ENCODE data around the gene RAVER2. TPM values are rescaled to one million over a fixed set of nuclear protein-coding genes. Genes with fewer than 3 reads are reported as not detected.

Gene RAVER2
- total RNA-seq, 1 experiment from 2014 or later: 12.4 TPM

DNA sequence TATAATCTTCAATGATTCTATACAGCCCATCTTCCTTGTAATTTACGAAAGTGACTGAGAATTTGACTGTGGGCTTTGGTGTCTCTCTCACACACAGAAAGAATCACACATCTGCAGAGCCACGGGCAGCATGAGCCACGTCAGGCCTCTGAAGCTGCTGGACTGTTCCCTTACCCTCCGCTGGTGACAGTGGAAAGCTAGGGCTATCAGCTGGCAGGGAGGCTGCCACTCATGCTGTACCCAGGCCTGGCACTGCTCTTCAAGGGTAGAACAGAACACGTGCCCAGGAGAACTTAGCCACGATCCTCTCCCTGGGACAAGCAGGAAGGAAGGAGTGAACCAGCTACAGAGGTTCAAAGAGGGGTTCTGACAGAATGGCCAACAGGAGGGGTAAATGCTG is 130.7 kb downstream of the RAVER2 start:
- Histone ChIP-seq H3K4me3 (no peak overlapping the region), H2AFZ (no peak overlapping the region), H4K20me1 (ENCODE audit: insufficient read depth) (no peaks in the 10 kb centered on the region; the same call in 1 of the 2 replicates), H3K27me3 (ENCODE audit: insufficient read depth, low read depth) (no peaks in the 10 kb centered on the region), H3K27ac (no peak overlapping the region), H3K9me2 (ENCODE audit: insufficient read depth) (no peaks in the 10 kb centered on the region), H3K4me1 (replicated peaks; ENCODE audit: insufficient read depth) (no peaks in the 10 kb centered on the region), H3F3A (ENCODE audit: insufficient read depth, low read depth) (no peaks in the 10 kb centered on the region), H3K79me2 (ENCODE audit: low read depth) (no peaks in the 10 kb centered on the region), H3K36me3 (ENCODE audit: low read depth) (0 out of 2 replicates have a peak, but pooled peaks cover 4% of the 10 kb centered on the region), H3K9me3 (ENCODE audit: insufficient read depth, low read depth) (no peaks in the 10 kb centered on the region), H3K4me2 (no peak overlapping the region)
- intact Hi-C loops (cut with micrococcal nuclease; ENCODE audit: unreplicated experiment): loop anchor here (1.0 kb wide), 1 partner anchor 54 kb away; no protein-coding TSS in a partner anchor
- TF ChIP-seq, protein P1, sequence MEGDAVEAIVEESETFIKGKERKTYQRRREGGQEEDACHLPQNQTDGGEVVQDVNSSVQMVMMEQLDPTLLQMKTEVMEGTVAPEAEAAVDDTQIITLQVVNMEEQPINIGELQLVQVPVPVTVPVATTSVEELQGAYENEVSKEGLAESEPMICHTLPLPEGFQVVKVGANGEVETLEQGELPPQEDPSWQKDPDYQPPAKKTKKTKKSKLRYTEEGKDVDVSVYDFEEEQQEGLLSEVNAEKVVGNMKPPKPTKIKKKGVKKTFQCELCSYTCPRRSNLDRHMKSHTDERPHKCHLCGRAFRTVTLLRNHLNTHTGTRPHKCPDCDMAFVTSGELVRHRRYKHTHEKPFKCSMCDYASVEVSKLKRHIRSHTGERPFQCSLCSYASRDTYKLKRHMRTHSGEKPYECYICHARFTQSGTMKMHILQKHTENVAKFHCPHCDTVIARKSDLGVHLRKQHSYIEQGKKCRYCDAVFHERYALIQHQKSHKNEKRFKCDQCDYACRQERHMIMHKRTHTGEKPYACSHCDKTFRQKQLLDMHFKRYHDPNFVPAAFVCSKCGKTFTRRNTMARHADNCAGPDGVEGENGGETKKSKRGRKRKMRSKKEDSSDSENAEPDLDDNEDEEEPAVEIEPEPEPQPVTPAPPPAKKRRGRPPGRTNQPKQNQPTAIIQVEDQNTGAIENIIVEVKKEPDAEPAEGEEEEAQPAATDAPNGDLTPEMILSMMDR (conservative IDR thresholded peaks at IDR 0.05): no peak
- no peak for TF ChIP-seq EZH2 (IDR thresholded peaks at IDR 0.05; ENCODE audit: low read depth)
- no TSS peak for BruUV-seq (replicated peaks)
- POLR2A ChIA-PET (ENCODE audit: unreplicated experiment): no interaction called here
- no peak for DNase-seq
- CTCF ChIA-PET: no interaction called here

DNA sequence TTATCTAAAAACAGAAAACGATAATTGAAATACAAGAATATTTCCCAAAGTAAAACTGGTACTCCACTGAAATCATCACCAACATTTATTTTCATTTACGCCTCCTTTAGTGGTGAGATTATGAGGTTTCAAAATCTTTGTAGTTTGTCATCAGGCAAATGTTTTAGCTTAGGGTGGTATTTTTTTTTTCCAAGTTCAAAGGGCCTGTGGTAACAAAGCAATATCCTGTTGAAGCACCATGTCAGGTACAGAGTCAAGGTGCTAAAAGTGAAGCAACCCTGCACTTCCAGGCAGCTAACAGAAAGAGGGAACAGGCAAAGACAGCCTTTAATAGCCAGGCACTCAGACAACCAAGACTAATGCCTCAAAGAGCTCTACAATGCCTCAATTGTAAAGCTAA is 132.3 kb downstream of the RAVER2 start:
- no peaks in the 10 kb centered on the region for H3K79me2 ChIP-seq (ENCODE audit: low read depth)
- no peaks in the 10 kb centered on the region; the same call in 1 of the 2 replicates for H4K20me1 ChIP-seq (ENCODE audit: insufficient read depth)
- no peaks in the 10 kb centered on the region for H3K27me3 ChIP-seq (ENCODE audit: insufficient read depth, low read depth)
- H3F3A ChIP-seq (ENCODE audit: insufficient read depth, low read depth): no peaks in the 10 kb centered on the region
- H3K36me3 ChIP-seq (ENCODE audit: low read depth): peaks cover 4% of the 10 kb centered on the region; the same call in 1 of the 2 replicates
- ChIA-PET POLR2A (ENCODE audit: unreplicated experiment) (no interaction called here), CTCF (no interaction called here)
- no TSS peak for BruUV-seq (replicated peaks)
- no peaks in the 10 kb centered on the region for H3K9me2 ChIP-seq (ENCODE audit: insufficient read depth)
- H3K4me3 ChIP-seq: no peak overlapping the region
- TF ChIP-seq, protein P1 (conservative IDR thresholded peaks at IDR 0.05): no peak
- no peak for TF ChIP-seq EZH2 (IDR thresholded peaks at IDR 0.05; ENCODE audit: low read depth)
- no peak for DNase-seq
- no peak overlapping the region for H2AFZ ChIP-seq
- no peaks in the 10 kb centered on the region for H3K9me3 ChIP-seq (ENCODE audit: insufficient read depth, low read depth)
- intact Hi-C loops (cut with micrococcal nuclease; ENCODE audit: unreplicated experiment): no loop called here
- no peak overlapping the region for H3K4me2 ChIP-seq
- no peaks in the 10 kb centered on the region for H3K4me1 ChIP-seq (replicated peaks; ENCODE audit: insufficient read depth)
- H3K27ac ChIP-seq: no peak overlapping the region

DNA sequence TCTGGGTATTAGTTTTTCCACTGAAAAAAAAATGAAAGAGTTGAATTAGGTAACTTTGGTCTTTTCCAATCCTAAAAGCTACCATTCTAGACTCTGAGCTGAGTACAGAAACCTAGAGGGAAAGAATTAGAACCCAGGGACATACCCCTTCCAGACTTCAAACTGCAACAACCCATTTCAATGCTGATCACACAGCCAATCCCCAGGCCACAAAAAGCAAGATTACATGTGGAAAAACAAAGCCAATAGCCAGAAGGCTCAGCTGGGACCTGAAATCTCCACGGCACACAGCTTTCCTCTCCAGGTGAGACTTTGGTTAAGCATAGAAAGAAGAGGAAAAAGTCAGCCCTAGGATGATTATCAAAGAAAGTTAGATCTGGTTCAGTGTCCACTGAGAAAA is 132.7 kb downstream of the RAVER2 start:
- Histone ChIP-seq H3F3A (ENCODE audit: insufficient read depth, low read depth) (no peaks in the 10 kb centered on the region), H3K27ac (no peak overlapping the region), H3K79me2 (ENCODE audit: low read depth) (no peaks in the 10 kb centered on the region), H2AFZ (no peak overlapping the region), H3K36me3 (ENCODE audit: low read depth) (peaks cover 4% of the 10 kb centered on the region; the same call in 1 of the 2 replicates), H3K4me1 (replicated peaks; ENCODE audit: insufficient read depth) (no peaks in the 10 kb centered on the region), H3K4me3 (no peak overlapping the region), H4K20me1 (ENCODE audit: insufficient read depth) (no peaks in the 10 kb centered on the region; the same call in 1 of the 2 replicates), H3K9me3 (ENCODE audit: insufficient read depth, low read depth) (no peaks in the 10 kb centered on the region), H3K9me2 (ENCODE audit: insufficient read depth) (no peaks in the 10 kb centered on the region), H3K4me2 (no peak overlapping the region), H3K27me3 (ENCODE audit: insufficient read depth, low read depth) (no peaks in the 10 kb centered on the region)
- intact Hi-C loops (cut with micrococcal nuclease; ENCODE audit: unreplicated experiment): no loop called here
- CTCF ChIA-PET: no interaction called here
- BruUV-seq (replicated peaks): no TSS peak
- TF ChIP-seq, protein P1 (conservative IDR thresholded peaks at IDR 0.05): no peak
- POLR2A ChIA-PET (ENCODE audit: unreplicated experiment): no interaction called here
- DNase-seq: no peak

Measured in PC-9 (cell line).